Vagina (tissue), 2 donors: ENCODE data around the gene TKTL1. TPM values are rescaled to one million over a fixed set of nuclear protein-coding genes. Genes with fewer than 3 reads are reported as not detected.

Experiments used
- DNase-seq, 2 donors: peaks; one replicate each; pipeline ENCODE4 v3.0.0-alpha.2; 2017; ENCODE audit errors: extremely low spot score in 2 of 2
- H3K27ac ChIP-seq: fragments of 200-600 bp; sonication (generic); one replicate; pipeline ENCODE4 v1.5.1; 2019
- H3K27me3 ChIP-seq: fragments of 200-600 bp; sonication (generic); one replicate; pipeline ENCODE4 v1.5.1; 2019
- H3K36me3 ChIP-seq, 2 donors: fragments of 200-600 bp; sonication (generic); one replicate each; pipeline ENCODE4 v1.5.1; 2017 to 2019
- H3K4me1 ChIP-seq: fragments of 200-600 bp; sonication (generic); one replicate; pipeline ENCODE4 v1.5.1; 2019
- H3K4me3 ChIP-seq, 2 donors: fragments of 200-600 bp; sonication (generic); 1 replicate in 1 of 2; 2 replicates in 1 of 2; pipeline ENCODE4 v1.5.1; 2016 to 2019
- H3K9me3 ChIP-seq: fragments of 200-600 bp; sonication (generic); one replicate; pipeline ENCODE4 v1.5.1; 2019
- CTCF ChIP-seq, 3 experiments: fragments of 450-650 bp in 2 of 3; fragments of 200-600 bp in 1 of 3; sonication (generic) in 1 of 3; IDR thresholded peaks; one replicate each; pipeline ENCODE4 v1.5.1; 2017 to 2019; ENCODE audit warnings: antibody characterized with exemption in 3 of 3, mild to moderate bottlenecking in 2 of 3, moderate library complexity in 2 of 3
- POLR2A ChIP-seq, 2 donors: fragments of 450-650 bp; IDR thresholded peaks; one replicate each; pipeline ENCODE4 v1.6.1; 2017; ENCODE audit warnings: antibody characterized with exemption in 2 of 2, mild to moderate bottlenecking in 2 of 2, moderate library complexity in 2 of 2
- POLR2AphosphoS5 ChIP-seq, 2 donors: sonication (generic); formaldehyde crosslinking; IDR thresholded peaks; one replicate each; pipeline ENCODE4 v1.9.0; 2017; ENCODE audit warnings: antibody characterized with exemption in 2 of 2, mild to moderate bottlenecking in 2 of 2, low read depth in 1 of 2; ENCODE audit not compliant: insufficient read depth in 1 of 2
- intact Hi-C: fragments of 100-400 bp; cut with DNase I; formaldehyde crosslinking; loops from one replicate; pipeline ENCODE4 v1.15.1; 2023
- total RNA-seq: library from RNA; depleted of rRNA; stranded (reverse); fragments of >200 nt; gene quantifications from one replicate; pipeline ENCODE4 v1.2.3, GENCODE V29; 2016

The TKTL1 gene
- total RNA-seq, 1 donor from 2014 or later = not detected

DNA sequence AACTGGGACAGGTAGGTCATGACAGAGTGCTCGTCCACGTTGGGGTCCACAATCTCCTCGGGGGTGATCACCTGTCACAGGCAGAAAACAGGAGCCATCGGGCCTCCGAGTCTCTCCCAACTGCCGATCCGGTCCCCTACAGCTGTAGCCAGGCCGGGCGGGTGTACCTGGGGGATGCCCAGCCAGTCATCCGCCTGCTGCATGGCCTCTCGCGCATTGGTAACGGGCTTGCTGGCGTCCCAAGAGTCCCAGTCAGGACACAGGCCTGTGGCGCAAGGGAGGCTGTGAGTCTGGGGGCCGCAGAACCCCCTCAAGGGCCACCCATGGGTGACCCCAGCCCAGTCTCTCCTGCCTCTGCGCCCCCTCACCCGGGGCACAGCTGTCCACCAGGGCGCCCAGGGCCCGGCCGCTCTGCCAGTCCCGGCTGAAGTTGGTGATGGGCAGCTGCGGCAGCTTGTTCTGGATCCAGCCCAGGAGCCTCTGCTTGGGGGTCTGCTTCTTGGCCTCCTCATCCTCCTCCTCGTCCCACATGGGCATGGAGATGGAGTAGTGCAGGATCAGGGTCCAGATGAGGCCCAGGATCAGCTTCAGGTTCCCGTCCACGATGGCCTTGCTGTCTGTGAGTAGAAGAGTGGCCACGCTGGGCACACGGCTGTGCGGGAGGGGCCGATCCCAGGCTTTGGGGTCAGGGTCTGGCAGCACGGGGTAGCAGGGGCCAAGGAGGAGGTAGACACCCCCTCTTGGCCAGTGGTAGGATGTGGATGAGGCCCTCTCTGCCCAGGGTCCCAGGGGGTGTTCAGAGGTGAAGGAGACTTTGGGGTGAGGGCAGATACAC is 72.1 kb downstream of the TKTL1 start:
- no peaks in the 10 kb centered on the region for H3K9me3 ChIP-seq
- H3K4me3 ChIP-seq = peak overlapping the region in 1 of 2 donors; percentile 75
- no peaks in the 10 kb centered on the region for H3K27me3 ChIP-seq
- TF ChIP-seq POLR2AphosphoS5 (IDR thresholded peaks at IDR 0.05; ENCODE audit: insufficient read depth in 1 of 2, low read depth in 1 of 2) (no peak), POLR2A (IDR thresholded peaks at IDR 0.05) (no peak), CTCF (IDR thresholded peaks at IDR 0.05) (no peak)
- peaks cover 45% of the 10 kb centered on the region for H3K4me1 ChIP-seq
- intact Hi-C loops = no loop called here
- DNase-seq = no peak
- H3K36me3 ChIP-seq = peaks cover 0 to 47% of the 10 kb centered on the region in 2 donors
- peak overlapping the region; percentile 88 for H3K27ac ChIP-seq

GRCh38 chrX:154368630-154369448 is 73.2 kb downstream of the TKTL1 start:
- Histone ChIP-seq H3K36me3 (peaks cover 0 to 37% of the 10 kb centered on the region in 2 donors), H3K27me3 (no peaks in the 10 kb centered on the region), H3K4me1 (peaks cover 49% of the 10 kb centered on the region), H3K27ac (peak overlapping the region; percentile 88), H3K4me3 (peak overlapping the region; percentile 66 to 75), H3K9me3 (no peaks in the 10 kb centered on the region)
- no peak for DNase-seq
- TF ChIP-seq POLR2AphosphoS5 (IDR thresholded peaks at IDR 0.05; ENCODE audit: insufficient read depth in 1 of 2, low read depth in 1 of 2) = peak in 1 of 2 donors; percentile 81
- no peak for TF ChIP-seq CTCF (IDR thresholded peaks at IDR 0.05)
- peak in 1 of 2 donors; percentile 32 for TF ChIP-seq POLR2A (IDR thresholded peaks at IDR 0.05)
- intact Hi-C loops = no loop called here

DNA sequence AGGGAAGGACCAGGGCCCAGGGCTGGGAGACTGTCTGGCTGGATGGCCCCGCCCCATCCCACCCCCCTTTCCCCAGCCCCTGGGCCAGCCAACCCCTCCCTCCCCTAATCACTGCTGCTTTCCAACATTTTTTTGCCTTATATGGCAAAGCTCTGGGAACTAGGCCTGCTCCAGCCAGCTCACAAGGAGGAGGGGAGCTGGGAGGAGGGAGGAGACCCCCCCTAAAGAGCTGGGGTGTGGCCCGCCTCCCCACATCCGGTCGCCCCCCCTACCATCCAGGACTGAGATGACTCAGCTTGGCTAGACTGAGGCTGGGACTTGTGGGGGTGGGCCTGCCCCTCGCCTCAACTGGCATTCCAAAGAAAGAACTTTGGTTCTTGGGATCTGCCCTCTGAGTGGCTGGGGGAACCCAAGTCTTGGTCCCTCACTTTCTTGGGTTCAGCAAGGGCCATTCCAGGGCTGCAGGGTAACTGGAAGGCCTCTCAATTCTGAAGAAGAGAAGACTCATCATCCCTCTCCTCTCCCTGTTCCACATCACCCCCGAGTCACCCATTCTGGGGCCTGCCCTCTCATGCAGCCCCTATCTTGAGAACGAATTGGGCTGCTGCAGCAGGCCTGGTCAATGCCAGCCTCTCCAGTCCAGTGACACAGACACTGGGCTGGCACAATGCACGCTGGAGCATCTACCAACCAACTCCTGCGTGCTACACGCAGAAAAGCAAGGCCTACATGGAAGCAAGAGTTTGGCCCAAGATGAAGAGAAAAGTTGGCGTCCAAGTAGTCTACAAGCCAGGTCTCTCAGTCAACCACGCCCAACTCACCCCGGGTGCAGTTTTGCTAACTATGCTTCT is 74.1 kb downstream of the TKTL1 start:
- Histone ChIP-seq H3K9me3 (no peaks in the 10 kb centered on the region), H3K4me3 (peak overlapping the region; percentile 66 to 75), H3K27me3 (no peaks in the 10 kb centered on the region), H3K4me1 (peaks cover 52% of the 10 kb centered on the region), H3K27ac (peak overlapping the region; percentile 88), H3K36me3 (peaks cover 0 to 28% of the 10 kb centered on the region in 2 donors)
- TF ChIP-seq CTCF (IDR thresholded peaks at IDR 0.05) = no peak
- TF ChIP-seq POLR2A (IDR thresholded peaks at IDR 0.05) = peak in 1 of 2 donors; percentile 65
- peak; percentile 67 to 80 for TF ChIP-seq POLR2AphosphoS5 (IDR thresholded peaks at IDR 0.05; ENCODE audit: insufficient read depth in 1 of 2, low read depth in 1 of 2)
- intact Hi-C loops = no loop called here
- DNase-seq = no peak

DNA sequence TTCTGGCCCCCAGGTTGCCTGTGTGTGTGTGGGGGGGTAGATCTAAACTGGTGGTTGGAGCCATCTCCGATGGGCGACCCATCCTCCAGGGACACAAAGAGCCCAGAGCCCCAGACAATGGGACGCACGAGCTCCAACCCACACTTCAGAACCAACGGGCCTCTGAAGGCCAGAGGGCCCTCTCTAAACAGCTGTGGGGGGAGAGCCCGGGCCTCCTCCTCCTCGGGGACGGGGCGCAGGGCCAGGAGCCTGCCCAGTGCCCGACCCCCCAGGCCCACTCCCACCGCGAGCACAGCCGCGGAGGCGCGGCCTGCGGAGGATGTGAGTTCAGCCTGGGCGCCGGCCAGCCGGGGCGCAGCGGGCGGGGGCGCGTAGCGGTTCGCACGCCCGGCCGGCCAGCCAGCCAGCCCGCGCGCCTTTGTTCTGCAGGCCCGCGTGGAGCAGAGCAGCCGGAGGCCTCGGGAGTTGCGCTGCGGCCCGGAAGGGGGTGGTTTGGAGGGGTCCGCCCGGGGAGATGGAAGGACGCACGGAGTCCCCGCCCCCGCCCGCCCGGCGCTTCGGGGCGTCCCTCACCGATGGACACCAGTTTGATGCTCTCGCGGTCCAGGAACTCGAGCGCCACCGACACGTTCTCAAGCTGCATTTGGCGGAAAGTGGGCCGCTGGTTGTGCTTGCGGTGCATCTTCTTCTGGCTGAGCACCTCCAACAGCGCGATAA is 74.9 kb downstream of the TKTL1 start:
- intact Hi-C loops = no loop called here
- H3K4me1 ChIP-seq = peaks cover 52% of the 10 kb centered on the region

More for the DNA sequence above, 74.9 kb downstream of the TKTL1 start:
- Histone ChIP-seq H3K36me3 (peaks cover 0 to 20% of the 10 kb centered on the region in 2 donors), H3K27ac (peak overlapping the region; percentile 86), H3K4me3 (peak overlapping the region; percentile 66 to 75), H3K9me3 (no peaks in the 10 kb centered on the region), H3K27me3 (no peaks in the 10 kb centered on the region)
- TF ChIP-seq POLR2AphosphoS5 (IDR thresholded peaks at IDR 0.05; ENCODE audit: insufficient read depth in 1 of 2, low read depth in 1 of 2) (no peak), CTCF (IDR thresholded peaks at IDR 0.05) (no peak), POLR2A (IDR thresholded peaks at IDR 0.05) (no peak)
- no peak for DNase-seq
